PC-9 (cell line): Measurements from ENCODE around the gene PRKCA. TPM values are rescaled to one million over a fixed set of nuclear protein-coding genes. Genes with fewer than 3 reads are reported as not detected.

Experiments used
- BruUV-seq: library from RNA; stranded (reverse); fragments of 400-500 nt; replicated peaks from 2 replicates; lab custom pipeline; 2021; lab: Mats Ljungman, UMichigan
- CTCF ChIA-PET: fragments of 300-600 bp; sonication (Branson Sonifier 250); formaldehyde crosslinking; loops from one replicate; lab custom pipeline; 2022; ENCODE audit warnings: antibody characterized with exemption; lab: Charles Lee
- POLR2A ChIA-PET: fragments of 300-600 bp; sonication (Branson Sonifier 250); formaldehyde crosslinking; loops from one replicate; lab custom pipeline; 2022; ENCODE audit warnings: antibody characterized with exemption; ENCODE audit not compliant: unreplicated experiment; lab: Charles Lee
- DNase-seq, 2 experiments: peaks; one replicate each; pipeline versions ENCODE4 v3.0.0 to v3.0.0-alpha.2; 2015 to 2022; ENCODE audit warnings: mixed read lengths in 1 of 2
- H2AFZ ChIP-seq: fragments of 200-600 bp; sonication (generic); 2 replicates; pipeline ENCODE4 v1.8.1; 2017; ENCODE audit warnings: antibody characterized with exemption
- H3F3A ChIP-seq: fragments of 200-600 bp; sonication (generic); 2 replicates; pipeline ENCODE4 v1.8.1; 2017; ENCODE audit warnings: antibody characterized with exemption, mild to moderate bottlenecking, low read depth; ENCODE audit not compliant: insufficient read depth
- H3K27ac ChIP-seq: fragments of 200-600 bp; sonication (generic); 2 replicates; pipeline ENCODE4 v1.6.1; 2016; ENCODE audit warnings: mixed run types
- H3K27me3 ChIP-seq: fragments of 200-600 bp; sonication (generic); 2 replicates; pipeline ENCODE4 v1.6.1; 2016; ENCODE audit warnings: low read depth, mixed run types; ENCODE audit not compliant: insufficient read depth
- H3K36me3 ChIP-seq: fragments of 200-600 bp; sonication (generic); 2 replicates; pipeline ENCODE4 v1.6.1; 2016; ENCODE audit warnings: low read depth, mixed run types
- H3K4me1 ChIP-seq: fragments of 200-600 bp; sonication (generic); replicated peaks from 2 replicates; pipeline ENCODE4 v1.6.1; 2016; ENCODE audit warnings: mixed run types; ENCODE audit not compliant: insufficient read depth
- H3K4me2 ChIP-seq: fragments of 200-600 bp; sonication (generic); 2 replicates; pipeline ENCODE4 v1.6.1; 2017; ENCODE audit warnings: mixed run types
- H3K4me3 ChIP-seq: fragments of 200-600 bp; sonication (generic); 2 replicates; pipeline ENCODE4 v1.6.1; 2016; ENCODE audit warnings: mixed run types
- H3K79me2 ChIP-seq: fragments of 200-600 bp; sonication (generic); 2 replicates; pipeline ENCODE4 v1.6.1; 2017; ENCODE audit warnings: low read depth, mixed run types
- H3K9me2 ChIP-seq: fragments of 200-600 bp; sonication (generic); 2 replicates; pipeline ENCODE4 v1.8.1; 2017; ENCODE audit warnings: mild to moderate bottlenecking; ENCODE audit not compliant: insufficient read depth
- H3K9me3 ChIP-seq: fragments of 200-600 bp; sonication (generic); 2 replicates; pipeline ENCODE4 v1.8.1; 2016; ENCODE audit warnings: low read depth; ENCODE audit not compliant: insufficient read depth
- H4K20me1 ChIP-seq: fragments of 200-600 bp; sonication (generic); 2 replicates; pipeline ENCODE4 v1.8.1; 2017; ENCODE audit not compliant: insufficient read depth
- CTCF ChIP-seq: fragments of 200-600 bp; sonication (generic); conservative IDR thresholded peaks from 2 replicates; pipeline ENCODE4 v1.6.1; 2017; ENCODE audit warnings: mixed run types, antibody characterized with exemption, mild to moderate bottlenecking, moderate library complexity
- EZH2 ChIP-seq: fragments of 200-600 bp; sonication (generic); IDR thresholded peaks from 2 replicates; pipeline ENCODE4 v1.8.0; 2017; ENCODE audit warnings: antibody characterized with exemption, low read depth
- intact Hi-C: fragments of 100-400 bp; cut with micrococcal nuclease; formaldehyde crosslinking; loops from one replicate; pipeline ENCODE4 v1.10.0; 2022; ENCODE audit not compliant: unreplicated experiment
- total RNA-seq: library from RNA; stranded (reverse); gene quantifications from 2 replicates; pipeline ENCODE4 v1.2.3, GENCODE V29; 2021

Gene PRKCA
- total RNA-seq, 1 experiment from 2014 or later = 23.1 TPM

GRCh38 chr17:66283971-66284370 is 18.4 kb upstream of the PRKCA start:
- DNase-seq = no peak
- intact Hi-C loops = no loop called here
- H3K36me3 ChIP-seq = no peaks in the 10 kb centered on the region
- no peak overlapping the region for H2AFZ ChIP-seq
- no peaks in the 10 kb centered on the region for H4K20me1 ChIP-seq
- no peaks in the 10 kb centered on the region for H3K9me2 ChIP-seq
- H3K27me3 ChIP-seq = no peaks in the 10 kb centered on the region
- no peaks in the 10 kb centered on the region for H3K79me2 ChIP-seq
- peaks cover 6% of the 10 kb centered on the region; the same call in 1 of the 2 replicates for H3F3A ChIP-seq
- TF ChIP-seq EZH2 (no peak), CTCF (no peak)
- H3K9me3 ChIP-seq = no peaks in the 10 kb centered on the region
- ChIA-PET CTCF (no interaction called here), POLR2A (no interaction called here)
- no peak overlapping the region for H3K4me3 ChIP-seq
- H3K4me2 ChIP-seq = no peak overlapping the region
- H3K27ac ChIP-seq = no peak overlapping the region
- no TSS peak for BruUV-seq
- H3K4me1 ChIP-seq = peaks cover 2% of the 10 kb centered on the region; the same call in 1 of the 2 replicates

GRCh38 chr17:66285149-66285548 is 17.3 kb upstream of the PRKCA start:
- H3K4me3 ChIP-seq = no peak overlapping the region
- TF ChIP-seq CTCF = no peak
- H2AFZ ChIP-seq = no peak overlapping the region
- H3F3A ChIP-seq = peaks cover 6% of the 10 kb centered on the region; the same call in 1 of the 2 replicates
- H3K79me2 ChIP-seq = no peaks in the 10 kb centered on the region
- no peaks in the 10 kb centered on the region for H3K27me3 ChIP-seq
- H3K4me1 ChIP-seq = no peaks in the 10 kb centered on the region
- H4K20me1 ChIP-seq = no peaks in the 10 kb centered on the region
- ChIA-PET CTCF (no interaction called here), POLR2A (no interaction called here)
- no peaks in the 10 kb centered on the region for H3K36me3 ChIP-seq
- no peak overlapping the region for H3K4me2 ChIP-seq
- no peaks in the 10 kb centered on the region for H3K9me3 ChIP-seq
- no TSS peak for BruUV-seq
- intact Hi-C loops = no loop called here
- no peak for DNase-seq
- no peak overlapping the region for H3K27ac ChIP-seq
- H3K9me2 ChIP-seq = no peaks in the 10 kb centered on the region

GRCh38 chr17:66287911-66288310 is 14.5 kb upstream of the PRKCA start:
- Histone ChIP-seq H3K27me3 (no peaks in the 10 kb centered on the region), H3K9me3 (no peaks in the 10 kb centered on the region), H3F3A (peaks cover 6% of the 10 kb centered on the region; the same call in 1 of the 2 replicates), H3K4me3 (no peak overlapping the region), H3K79me2 (no peaks in the 10 kb centered on the region), H2AFZ (no peak overlapping the region), H3K36me3 (no peaks in the 10 kb centered on the region), H4K20me1 (no peaks in the 10 kb centered on the region), H3K4me1 (no peaks in the 10 kb centered on the region), H3K9me2 (no peaks in the 10 kb centered on the region), H3K4me2 (no peak overlapping the region), H3K27ac (no peak overlapping the region)
- TF ChIP-seq EZH2 (no peak), CTCF (no peak)
- CTCF ChIA-PET = interaction anchor here (0.6 kb wide), 1 partner anchor 361 kb away, joined by 5 read pairs; no protein-coding TSS in a partner anchor
- no peak for DNase-seq
- POLR2A ChIA-PET = no interaction called here
- intact Hi-C loops = no loop called here
- BruUV-seq = no TSS peak
